T-cell (primary cell): ENCODE measurements around the gene RAB30. TPM values are rescaled to one million over a fixed set of nuclear protein-coding genes. Genes with fewer than 3 reads are reported as not detected.

Experiments
- ATAC-seq, 4 experiments: fragments of 200-7000 bp in 3 of 4; fragments of 150-1000 bp in 1 of 4; cut with Tn5 transposase; replicated peaks in 1 of 4; 1 replicate in 3 of 4; 2 replicates in 1 of 4; pipeline ENCODE4 v1.10.0; 2021; ENCODE audit warnings: moderate library complexity in 3 of 4, mild to moderate bottlenecking in 2 of 4, moderate number of reproducible peaks in 1 of 4
- CTCF ChIA-PET, 2 donors: fragments of 300-600 bp; sonication (Branson Sonifier 250); formaldehyde crosslinking; loops; one replicate each; lab custom pipeline; 2022; ENCODE audit warnings: antibody characterized with exemption in 2 of 2; lab: Charles Lee
- POLR2A ChIA-PET, 2 donors: fragments of 300-600 bp; sonication (Branson Sonifier 250); formaldehyde crosslinking; loops; one replicate each; lab custom pipeline; 2022; ENCODE audit warnings: antibody characterized with exemption in 2 of 2; lab: Charles Lee
- DNase-seq, 35 experiments: peaks; one replicate each; pipeline versions ENCODE4 v3.0.0 to v3.0.0-alpha.2; 2013 to 2023
- H3K27ac ChIP-seq: one replicate; pipeline ENCODE4 v1.5.1; 2013; ENCODE audit warnings: low read length
- H3K27me3 ChIP-seq, 2 experiments: replicated peaks in 1 of 2; 1 replicate in 1 of 2; 2 replicates in 1 of 2; pipeline versions ENCODE4 v1.6.1 to v1.7.0; 2013; ENCODE audit warnings: low read length in 1 of 2, mixed read lengths in 1 of 2; ENCODE audit not compliant: control insufficient read depth in 2 of 2, insufficient read depth in 2 of 2; ENCODE audit errors: extremely low read depth in 1 of 2
- H3K36me3 ChIP-seq, 2 donors: 1 replicate in 1 of 2; 2 replicates in 1 of 2; pipeline versions ENCODE4 v1.6.1 to v1.7.0; 2013; ENCODE audit warnings: low read length in 1 of 2; ENCODE audit not compliant: control insufficient read depth in 2 of 2, insufficient read depth in 1 of 2; ENCODE audit errors: extremely low read depth in 1 of 2
- H3K4me1 ChIP-seq, 2 experiments: 1 replicate in 1 of 2; 2 replicates in 1 of 2; pipeline versions ENCODE4 v1.6.1 to v1.7.0; 2013; ENCODE audit warnings: low read length in 2 of 2, mixed read lengths in 1 of 2; ENCODE audit not compliant: insufficient read depth in 2 of 2, control insufficient read depth in 1 of 2; ENCODE audit errors: extremely low read depth in 1 of 2
- H3K4me3 ChIP-seq, 2 donors: 1 replicate in 1 of 2; 2 replicates in 1 of 2; pipeline versions ENCODE4 v1.5.1 to v1.7.0; 2013; ENCODE audit warnings: mild to moderate bottlenecking in 2 of 2, low read length in 1 of 2, moderate library complexity in 1 of 2; ENCODE audit not compliant: control insufficient read depth in 1 of 2; ENCODE audit errors: extremely low read depth in 1 of 2
- H3K9me3 ChIP-seq: 2 replicates; pipeline ENCODE4 v1.7.0; 2013
- H3K27ac Mint-ChIP-seq, 2 donors: one replicate each; pipeline ENCODE4 v1.8.0; 2020 to 2021; ENCODE audit warnings: mild to moderate bottlenecking in 2 of 2, mixed read lengths in 2 of 2
- H3K27me3 Mint-ChIP-seq, 2 donors: one replicate each; pipeline ENCODE4 v1.8.0; 2021 to 2022; ENCODE audit warnings: mixed read lengths in 2 of 2
- H3K36me3 Mint-ChIP-seq: one replicate; pipeline ENCODE4 v1.8.0; 2021; ENCODE audit warnings: mixed read lengths
- H3K4me1 Mint-ChIP-seq, 3 donors: one replicate each; pipeline ENCODE4 v1.8.0; 2020 to 2022; ENCODE audit warnings: mixed read lengths in 3 of 3, mild to moderate bottlenecking in 1 of 3
- H3K4me3 Mint-ChIP-seq, 3 donors: one replicate each; pipeline ENCODE4 v1.8.0; 2020 to 2022; ENCODE audit warnings: mild to moderate bottlenecking in 3 of 3, mixed read lengths in 3 of 3, moderate library complexity in 3 of 3
- H3K9me3 Mint-ChIP-seq, 3 donors: one replicate each; pipeline ENCODE4 v1.8.0; 2020 to 2022; ENCODE audit warnings: mixed read lengths in 3 of 3
- WGBS: methylation state at CpG from one replicate; pipeline ENCODE4 v1.1.5; 2013; ENCODE audit warnings: missing lambda C conversion rate; ENCODE audit not compliant: insufficient coverage; 5-methylcytosine and 5-hydroxymethylcytosine counted together
- total RNA-seq, 35 experiments: library from RNA in 6 of 35; stranded (reverse) in 6 of 35; fragments of 120-200 nt in 1 of 35; gene quantifications; one replicate each; pipeline versions ENCODE4 v1.2.1 to v1.2.4 and lab custom pipeline; 2013 to 2026

RAB30 gene
- total RNA-seq, 5 donors from 2014 or later (not counting 1 experiment from before 2014, with no cell fraction given): 18.6 to 44.5 (median 20.1) TPM

DNA sequence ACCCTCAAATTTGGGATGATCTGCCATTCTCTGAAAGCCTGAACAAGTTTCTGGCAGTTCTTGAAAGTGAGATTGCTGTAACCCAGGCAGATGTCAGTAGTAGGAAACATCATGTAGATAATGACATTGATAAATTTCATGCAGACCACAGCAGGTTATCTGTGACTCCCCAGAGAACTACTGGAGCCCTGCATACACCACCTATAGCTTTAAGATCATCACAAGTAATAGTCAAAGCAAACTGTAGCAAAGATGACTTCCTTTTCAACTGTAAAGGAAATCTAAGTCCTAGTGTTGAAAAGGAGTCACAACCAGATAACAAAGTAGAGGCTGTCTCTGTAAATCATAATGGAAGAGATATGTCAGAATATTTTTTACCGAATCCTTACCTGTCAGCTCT is 139.1 kb downstream of the RAB30 start:
- Histone ChIP-seq H3K27me3 (no peaks in the 10 kb centered on the region), H3K9me3 (no peaks in the 10 kb centered on the region), H3K27ac (no peak overlapping the region), H3K4me3 (no peak overlapping the region), H3K4me1 (peaks cover 8 to 21% of the 10 kb centered on the region in 2 experiments), H3K36me3 (no peaks in the 10 kb centered on the region)
- no peaks in the 10 kb centered on the region for H3K27me3 Mint-ChIP-seq
- ATAC-seq: peak; percentile 34 to 65 (median 55)
- WGBS: no CpG with 5 or more reads among the region's 1 CpG
- ChIA-PET CTCF (interaction anchor here (0.7 to 1.0 kb wide), 2 partner anchors 75 to 361 kb away, joined by 3 read pairs; no protein-coding TSS in a partner anchor), POLR2A (interaction anchor here (0.5 to 0.8 kb wide), 2 partner anchors 13 to 70 kb away, joined by 4 to 5 read pairs; no protein-coding TSS in a partner anchor)
- no peaks in the 10 kb centered on the region for H3K36me3 Mint-ChIP-seq
- H3K4me3 Mint-ChIP-seq: no peak overlapping the region
- DNase-seq: no peak
- peak overlapping the region in 1 of 2 donors; percentile 71 for H3K27ac Mint-ChIP-seq
- H3K9me3 Mint-ChIP-seq: no peaks in the 10 kb centered on the region
- peaks cover 30 to 40% (median 36%) of the 10 kb centered on the region in 3 donors for H3K4me1 Mint-ChIP-seq

DNA sequence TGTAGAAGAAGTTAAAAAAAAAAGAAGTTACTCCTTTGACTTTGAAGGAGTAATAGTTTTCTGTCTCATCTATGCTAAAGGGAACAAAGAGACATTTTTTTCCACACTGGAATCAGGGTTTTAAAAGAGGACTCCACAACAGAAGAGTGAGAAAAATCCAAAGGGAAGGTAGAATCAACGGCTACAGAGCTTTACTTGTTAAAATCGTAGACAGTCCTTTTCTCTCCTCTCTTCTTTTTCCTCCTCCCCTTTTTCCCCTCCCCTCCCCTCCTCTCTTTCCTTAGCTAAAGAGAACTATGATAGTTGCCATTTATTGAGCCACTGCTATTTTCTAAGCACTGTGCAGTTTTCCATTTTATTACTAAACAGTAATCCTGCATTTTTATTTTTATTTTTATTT is 141.0 kb downstream of the RAB30 start:
- DNase-seq: no peak
- H3K4me1 Mint-ChIP-seq: peaks cover 37 to 46% (median 42%) of the 10 kb centered on the region in 3 donors
- no peak overlapping the region for H3K27ac Mint-ChIP-seq

DNA sequence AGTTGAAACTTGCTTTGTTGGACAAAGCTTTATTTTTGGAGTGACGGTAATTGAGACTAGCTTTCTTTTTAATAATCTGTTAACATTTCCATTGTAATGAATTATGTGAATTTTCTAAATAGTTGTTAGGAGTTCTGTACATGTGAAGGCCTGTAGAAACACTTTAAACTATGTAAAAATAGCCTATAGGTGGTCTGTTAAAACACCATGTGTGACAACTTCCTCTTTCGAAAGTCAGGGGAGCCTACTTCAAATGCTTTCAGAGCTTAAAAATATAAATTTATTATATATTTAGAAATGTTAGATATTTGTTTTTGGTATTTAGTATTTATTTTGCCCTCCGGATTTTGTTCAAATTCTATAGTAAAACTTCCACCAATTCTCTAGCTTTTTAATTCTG is 141.5 kb downstream of the RAB30 start:
- Histone ChIP-seq H3K9me3 (no peaks in the 10 kb centered on the region), H3K4me3 (no peak overlapping the region), H3K4me1 (peaks cover 8 to 26% of the 10 kb centered on the region in 2 experiments), H3K27me3 (no peaks in the 10 kb centered on the region), H3K27ac (no peak overlapping the region), H3K36me3 (no peaks in the 10 kb centered on the region)
- peaks cover 37 to 46% (median 42%) of the 10 kb centered on the region in 3 donors for H3K4me1 Mint-ChIP-seq
- H3K36me3 Mint-ChIP-seq: no peaks in the 10 kb centered on the region
- ATAC-seq: no peak
- DNase-seq: no peak
- H3K27ac Mint-ChIP-seq: peak overlapping the region in 1 of 2 donors; percentile 44
- no peaks in the 10 kb centered on the region for H3K9me3 Mint-ChIP-seq
- POLR2A ChIA-PET: interaction anchor here (0.8 to 0.9 kb wide), 3 partner anchors 28 to 30 kb away, joined by 3 to 11 read pairs (median 3); partner anchors contain the start of gene DDIAS (in 1 of the 2)
- H3K4me3 Mint-ChIP-seq: no peak overlapping the region
- WGBS: no CpG with 5 or more reads among the region's 3 CpGs
- no peaks in the 10 kb centered on the region for H3K27me3 Mint-ChIP-seq
- CTCF ChIA-PET: interaction anchor here (0.6 to 2.5 kb wide), 10 partner anchors 18 to 212 kb away, joined by 3 to 9 read pairs (median 4); no protein-coding TSS in a partner anchor

More for the DNA sequence above, 141.0 kb downstream of the RAB30 start:
- Histone ChIP-seq H3K27me3 (no peaks in the 10 kb centered on the region), H3K27ac (no peak overlapping the region), H3K4me3 (no peak overlapping the region), H3K36me3 (no peaks in the 10 kb centered on the region), H3K9me3 (no peaks in the 10 kb centered on the region), H3K4me1 (peaks cover 8 to 26% of the 10 kb centered on the region in 2 experiments)
- 55% methylated on average over 2 of the region's 2 CpGs for WGBS
- Mint-ChIP-seq H3K36me3 (no peaks in the 10 kb centered on the region), H3K4me3 (no peak overlapping the region), H3K9me3 (no peaks in the 10 kb centered on the region), H3K27me3 (no peaks in the 10 kb centered on the region)
- ChIA-PET CTCF (interaction anchor here (0.6 to 2.5 kb wide), 11 partner anchors 11 to 319 kb away, joined by 3 to 9 read pairs (median 3); no protein-coding TSS in a partner anchor), POLR2A (interaction anchor here in 1 of 2 donors (0.7 to 0.9 kb wide), 2 partner anchors 8 to 30 kb away, joined by 3 read pairs; no protein-coding TSS in a partner anchor)
- no peak for ATAC-seq

DNA sequence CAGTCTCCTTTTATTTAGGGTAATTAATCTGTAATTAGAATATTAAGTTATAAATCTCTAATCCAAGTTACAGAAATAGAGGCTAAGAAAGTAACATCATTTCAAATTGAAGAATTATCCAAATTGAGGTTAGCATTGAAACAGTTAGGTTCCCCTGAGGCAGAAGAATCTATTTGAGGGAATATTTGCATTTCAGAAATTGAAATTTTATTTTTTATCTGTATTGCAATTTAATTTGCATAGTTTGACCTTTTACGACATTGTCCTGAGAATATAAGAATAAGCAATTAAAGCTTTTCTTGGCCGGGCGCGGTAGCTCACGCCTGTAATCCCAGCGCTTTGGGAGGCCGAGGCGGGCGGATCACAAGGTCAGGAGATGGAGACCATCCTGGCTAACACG is 142.6 kb downstream of the RAB30 start:
- POLR2A ChIA-PET: no interaction called here
- no CpG with 5 or more reads among the region's 10 CpGs for WGBS
- CTCF ChIA-PET: interaction anchor here (0.6 to 2.5 kb wide), 5 partner anchors 27 to 193 kb away, joined by 3 to 7 read pairs (median 6); no protein-coding TSS in a partner anchor

DNA sequence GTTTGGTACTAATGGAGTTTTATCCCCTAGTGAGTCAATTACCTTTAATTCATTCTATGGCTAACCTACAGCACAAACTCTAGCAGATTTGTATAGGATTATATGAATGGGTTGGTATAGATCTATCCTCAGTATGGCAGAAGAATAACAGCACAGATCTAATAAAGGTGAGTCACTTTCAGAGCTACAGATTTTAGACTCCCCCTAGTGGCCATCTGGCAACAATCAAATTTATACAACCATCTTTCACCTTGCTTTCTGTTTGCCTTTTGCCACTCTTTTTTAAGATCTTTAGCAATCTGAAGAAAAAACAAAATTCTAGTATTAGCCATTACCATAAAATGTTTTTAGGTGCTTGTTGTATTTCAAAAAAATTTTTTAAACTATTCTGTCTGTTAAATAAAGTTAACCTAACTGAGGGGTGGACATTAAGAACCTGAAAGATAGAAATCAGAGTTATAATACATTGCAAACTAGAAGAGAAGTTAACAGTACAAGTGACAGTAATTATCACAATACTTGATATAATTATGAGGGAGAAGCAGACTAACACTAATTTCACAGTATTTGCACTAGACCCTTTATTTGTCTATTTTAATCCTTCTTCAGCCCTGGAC is 144.3 kb downstream of the RAB30 start:
- POLR2A ChIA-PET: interaction anchor here in 1 of 2 donors (0.6 kb wide), 1 partner anchor 27 kb away, joined by 3 read pairs; the partner anchor contains the start of gene PRCP
- peak; percentile 82 to 91 (median 88) for ATAC-seq

More for the DNA sequence above, 142.6 kb downstream of the RAB30 start:
- no peak overlapping the region for H3K4me3 ChIP-seq
- Mint-ChIP-seq H3K9me3 (no peaks in the 10 kb centered on the region), H3K4me1 (peaks cover 38 to 46% (median 42%) of the 10 kb centered on the region in 3 donors), H3K4me3 (no peak overlapping the region), H3K36me3 (peaks cover 1% of the 10 kb centered on the region), H3K27me3 (no peaks in the 10 kb centered on the region), H3K27ac (no peak overlapping the region)
- DNase-seq (no peak), ATAC-seq (no peak)
- H3K4me1 ChIP-seq: peaks cover 8 to 26% of the 10 kb centered on the region in 2 experiments
- H3K27me3 ChIP-seq: no peaks in the 10 kb centered on the region
- no peaks in the 10 kb centered on the region for H3K9me3 ChIP-seq
- H3K36me3 ChIP-seq: no peaks in the 10 kb centered on the region
- H3K27ac ChIP-seq: no peak overlapping the region

DNA sequence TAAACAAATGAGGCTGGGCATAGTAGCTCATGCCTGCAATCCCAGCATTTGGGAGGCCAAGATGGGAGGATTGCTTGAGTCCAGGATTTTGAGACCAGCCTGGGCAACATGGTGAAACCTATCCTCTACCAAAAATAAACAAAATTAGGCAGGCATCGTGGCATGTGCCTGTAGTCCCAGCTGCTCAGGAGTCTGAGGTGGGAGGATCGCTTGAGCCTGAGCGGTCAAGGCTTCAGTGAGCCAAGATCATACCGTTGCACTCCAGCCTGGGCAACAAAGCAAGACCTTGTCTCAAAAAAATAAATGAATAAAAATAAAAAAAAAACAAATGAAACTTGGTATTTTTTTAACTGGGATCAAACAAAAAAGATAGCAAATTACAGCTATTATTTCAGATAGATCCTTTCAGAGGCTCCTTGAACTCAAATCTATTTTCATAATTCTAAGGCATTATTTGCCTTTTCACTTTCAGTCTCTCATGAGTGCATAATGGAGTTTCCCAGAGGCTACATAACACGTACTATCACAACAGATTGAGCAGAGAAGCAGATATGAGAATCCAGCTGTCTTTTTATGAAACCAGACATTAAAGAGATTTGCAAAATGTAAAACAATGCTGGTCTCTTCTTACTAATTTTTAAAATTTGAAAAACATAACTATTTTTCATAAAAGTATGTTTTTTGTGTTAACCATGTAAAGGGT is 147.0 kb downstream of the RAB30 start:
- Mint-ChIP-seq H3K27ac (no peak overlapping the region), H3K36me3 (peaks cover 3% of the 10 kb centered on the region), H3K4me3 (no peak overlapping the region), H3K9me3 (peaks cover 0 to 5% (median 4%) of the 10 kb centered on the region in 3 donors), H3K4me1 (peaks cover 46 to 48% (median 46%) of the 10 kb centered on the region in 3 donors), H3K27me3 (no peaks in the 10 kb centered on the region)
- no peak overlapping the region for H3K27ac ChIP-seq
- H3K9me3 ChIP-seq: no peaks in the 10 kb centered on the region
- DNase-seq (no peak), ATAC-seq (no peak)
- CTCF ChIA-PET: interaction anchor here (0.7 to 1.7 kb wide), 3 partner anchors 10 to 58 kb away, joined by 3 to 4 read pairs (median 3); no protein-coding TSS in a partner anchor
- WGBS: 100% methylated on average over 1 of the region's 5 CpGs
- H3K4me1 ChIP-seq: peaks cover 3 to 21% of the 10 kb centered on the region in 2 experiments
- no peak overlapping the region for H3K4me3 ChIP-seq
- POLR2A ChIA-PET: interaction anchor here in 1 of 2 donors (0.6 kb wide), 1 partner anchor 38 kb away, joined by 3 read pairs; no protein-coding TSS in a partner anchor
- no peaks in the 10 kb centered on the region for H3K27me3 ChIP-seq
- H3K36me3 ChIP-seq: no peaks in the 10 kb centered on the region

More for the DNA sequence above, 144.3 kb downstream of the RAB30 start:
- peaks cover 6 to 17% of the 10 kb centered on the region in 2 experiments for H3K4me1 ChIP-seq
- DNase-seq: peak in 19 of 35 experiments; percentile 4 to 80 (median 25)
- no peaks in the 10 kb centered on the region for H3K9me3 ChIP-seq
- H3K27ac ChIP-seq: no peak overlapping the region
- Mint-ChIP-seq H3K27me3 (no peaks in the 10 kb centered on the region), H3K27ac (peak overlapping the region; percentile 57 to 61), H3K4me1 (peaks cover 36 to 39% (median 37%) of the 10 kb centered on the region in 3 donors), H3K36me3 (peaks cover 3% of the 10 kb centered on the region), H3K9me3 (no peaks in the 10 kb centered on the region), H3K4me3 (peak overlapping the region in 1 of 3 donors; percentile 31)
- H3K27me3 ChIP-seq: no peaks in the 10 kb centered on the region
- CTCF ChIA-PET: interaction anchor here (0.5 to 1.8 kb wide), 16 partner anchors 8 to 136 kb away, joined by 3 to 18 read pairs (median 3); partner anchors contain the start of genes DDIAS (in 1 of the 2) and PRCP (in 1 of the 2)
- no peaks in the 10 kb centered on the region for H3K36me3 ChIP-seq
- H3K4me3 ChIP-seq: no peak overlapping the region
